Iris pigment epithelial cell (primary cell): ENCODE measurements around the gene PCDH15.

Source experiments
- DNase-seq: peaks from one replicate; pipeline ENCODE4 v3.0.0-alpha.2; 2011; ENCODE audit warnings: low read depth

The PCDH15 gene

DNA sequence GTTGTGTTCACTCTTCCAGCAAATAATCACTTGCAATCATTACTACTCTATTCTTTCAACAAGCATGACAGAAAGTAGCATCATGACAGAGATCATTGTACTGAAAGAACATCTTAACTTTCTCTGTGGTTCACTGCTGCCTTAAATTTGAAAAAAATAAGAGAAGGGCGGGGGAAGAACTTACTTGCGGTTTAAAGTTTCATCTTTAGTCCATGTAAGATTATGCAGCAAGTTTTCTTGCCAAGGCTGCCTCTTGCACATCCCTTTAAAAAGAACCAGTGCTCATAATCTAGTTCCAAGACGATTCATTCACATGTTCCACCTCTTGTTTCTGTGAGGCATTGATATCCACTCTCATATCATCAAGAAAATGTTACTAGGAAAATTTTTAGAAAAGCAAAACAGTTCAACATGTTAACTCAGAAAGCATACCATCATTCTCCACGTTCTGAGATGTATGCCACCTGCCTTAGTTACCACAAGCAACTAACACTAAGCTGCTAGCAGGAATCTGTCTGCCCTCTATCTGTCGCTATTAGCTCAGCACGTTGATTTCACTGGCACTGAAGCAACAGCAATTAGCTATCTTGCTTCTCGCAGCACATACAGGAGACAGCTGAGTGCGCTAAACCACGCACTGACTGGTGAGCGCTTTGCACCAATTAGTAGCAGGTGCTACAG, at the start of gene PCDH15:
TSS of gene PCDH15 (minus strand) at position 491 of the 681 bp plus-strand sequence. CDS start 136,969 bp downstream, outside the sequence.
- peak; percentile 5 for DNase-seq

GRCh38 chr10:54843932-54844331, 42.9 kb upstream of the PCDH15 start:
- DNase-seq, result no peak

- no peak for DNase-seq
Observed at GRCh38 chr10:54843085-54843646, 42.1 kb upstream of the PCDH15 start.

DNA sequence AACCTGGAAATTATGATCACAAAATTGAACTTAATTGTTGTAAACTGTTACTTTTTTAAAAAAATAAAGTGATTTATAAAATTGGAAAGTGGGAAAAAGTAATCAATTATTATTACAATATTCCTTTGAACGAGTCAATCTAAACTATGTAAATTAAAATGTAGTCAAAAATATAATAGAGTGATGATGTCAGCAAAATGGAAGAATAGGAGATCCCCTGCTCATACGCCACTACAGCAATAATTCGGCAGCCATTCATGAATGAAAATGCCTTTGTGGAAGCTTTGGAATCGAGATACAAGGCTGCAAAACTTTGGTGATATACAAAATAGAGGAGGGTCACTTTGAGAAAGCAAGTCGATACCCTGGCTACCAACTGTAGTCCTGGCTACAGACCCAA, 36.4 kb upstream of the PCDH15 start:
- DNase-seq, result no peak

- DNase-seq, result no peak
Observed at GRCh38 chr10:54833029-54833428, 32.0 kb upstream of the PCDH15 start.

- DNase-seq, result no peak
Observed at GRCh38 chr10:54826994-54827560, 26.0 kb upstream of the PCDH15 start.

- DNase-seq, result no peak
Observed at GRCh38 chr10:54815583-54815982, 14.6 kb upstream of the PCDH15 start.

DNA sequence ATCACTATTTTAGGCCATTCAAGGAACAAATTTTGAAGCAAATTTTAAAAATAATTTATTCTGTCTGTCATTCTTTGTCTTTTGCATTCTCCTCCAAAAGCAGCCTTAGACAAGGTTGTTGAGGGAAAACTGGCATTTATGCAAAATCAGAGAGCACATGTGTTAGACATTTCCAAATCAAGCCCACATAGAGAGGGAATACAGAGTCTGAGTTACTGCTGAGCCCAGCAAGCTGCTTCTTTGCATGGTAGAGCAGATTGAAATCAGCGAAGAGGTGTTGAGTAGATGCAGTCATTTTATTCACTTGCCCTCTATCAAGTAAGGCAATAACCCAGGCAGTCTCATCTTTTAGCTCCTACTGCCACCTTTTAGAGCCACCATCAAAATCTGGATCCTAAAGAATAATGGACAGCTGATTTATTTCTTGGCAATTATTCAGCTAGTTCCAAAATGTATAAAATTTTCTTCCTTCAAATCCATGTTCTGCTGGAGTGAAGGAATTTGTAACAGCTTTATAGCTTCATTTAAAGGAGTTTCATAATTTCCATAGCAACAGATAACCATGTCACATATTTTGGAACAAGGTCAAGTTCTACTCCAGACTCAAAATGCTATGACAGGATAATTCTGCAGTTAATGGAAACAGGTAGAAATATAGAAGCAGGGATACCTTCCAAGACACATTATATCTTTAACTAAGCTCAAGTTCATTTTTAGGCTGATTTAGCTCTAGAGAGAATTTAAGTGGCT, 7.3 kb upstream of the PCDH15 start:
- DNase-seq, result no peak

GRCh38 chr10:54799506-54799905, 1.5 kb downstream of the PCDH15 start:
- DNase-seq, result no peak

GRCh38 chr10:54797636-54798321, 3.3 kb downstream of the PCDH15 start:
- peak; percentile 11 for DNase-seq

DNA sequence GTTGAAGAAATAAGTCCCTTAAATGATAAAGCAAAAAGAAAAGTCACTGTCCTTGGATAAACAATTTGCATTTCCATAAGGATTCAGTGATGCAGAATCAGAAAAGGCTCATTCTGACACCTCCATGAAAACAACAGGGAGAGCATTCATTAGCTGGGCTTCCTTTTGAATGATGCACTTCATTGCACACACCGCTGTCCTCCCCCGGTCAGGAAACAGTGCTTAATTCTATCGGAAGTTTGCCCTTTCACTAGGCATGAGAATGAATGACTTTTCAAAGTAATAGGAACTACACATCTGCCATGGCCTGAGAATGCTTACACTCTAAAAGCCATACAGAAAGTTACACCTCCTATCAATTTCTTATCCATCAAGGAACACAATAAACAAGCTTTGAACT, 4.2 kb downstream of the PCDH15 start:
- DNase-seq, result no peak

DNA sequence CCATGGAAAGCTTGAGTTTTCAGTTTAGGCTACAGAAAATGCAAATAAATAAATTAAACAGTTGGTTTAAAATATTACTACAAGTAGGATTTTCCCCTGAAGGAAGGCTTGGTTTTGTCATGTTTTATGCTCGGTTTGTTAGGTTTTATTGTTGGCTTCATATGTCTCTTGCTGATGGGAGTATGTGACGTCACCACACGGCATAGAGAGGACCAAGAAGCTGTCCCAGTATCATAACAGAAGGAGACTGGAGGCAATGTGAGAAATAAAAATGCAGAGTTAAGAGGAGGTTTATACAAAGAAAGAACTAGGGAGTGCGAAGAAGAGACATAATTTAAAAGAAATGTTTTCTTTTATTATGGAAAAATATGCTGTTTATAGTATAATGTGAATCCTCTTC, 24.4 kb downstream of the PCDH15 start:
- DNase-seq, result no peak

DNA sequence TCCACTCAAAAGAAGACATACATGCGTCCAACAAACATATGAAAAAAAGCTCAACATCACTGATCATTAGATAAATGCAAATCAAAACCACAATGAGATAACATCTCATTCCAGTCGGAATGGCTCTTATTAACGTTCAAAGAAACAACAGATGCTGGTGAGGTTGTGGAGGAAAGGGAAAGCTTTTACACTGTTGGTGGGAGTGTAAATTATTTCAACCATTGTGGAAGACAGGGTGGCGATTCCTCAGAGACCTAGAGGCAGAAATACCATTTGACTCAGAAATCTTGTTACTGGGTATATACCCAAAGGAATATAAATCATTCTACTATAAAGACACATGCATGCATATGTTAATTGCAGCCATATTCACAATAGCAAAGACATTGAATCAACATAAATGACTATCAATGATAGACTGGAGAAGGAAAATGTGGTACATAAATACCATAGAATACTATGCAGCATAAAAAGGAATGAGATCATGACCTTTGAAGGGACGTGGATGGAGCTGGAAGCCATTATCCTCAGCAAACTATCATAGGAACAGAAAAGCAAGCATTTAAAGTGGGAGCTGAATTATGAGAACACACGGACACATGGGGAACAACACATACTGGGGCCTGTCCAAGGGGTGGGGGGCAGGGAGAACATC, 28.4 kb downstream of the PCDH15 start:
- no peak for DNase-seq

DNA sequence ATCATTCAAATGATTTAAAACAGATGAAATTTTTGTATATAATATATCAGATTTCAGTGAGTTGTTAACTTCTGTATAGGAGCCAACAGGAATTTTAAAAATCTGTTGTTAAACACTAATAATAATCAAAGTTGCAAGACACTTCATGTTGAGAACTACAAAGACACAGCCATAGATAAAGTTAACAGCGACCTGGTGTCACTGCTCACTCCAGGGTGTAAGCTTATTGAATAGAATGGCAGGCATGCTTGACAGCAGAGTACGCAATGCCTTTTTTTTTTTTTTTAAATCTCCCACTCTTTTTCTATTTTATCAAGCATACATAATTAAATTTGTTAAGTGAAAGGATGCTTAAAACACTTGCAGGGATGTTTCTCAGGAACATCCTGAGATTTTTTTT, 32.0 kb downstream of the PCDH15 start:
- DNase-seq, result no peak

- no peak for DNase-seq
Observed at GRCh38 chr10:54758791-54759190, 42.2 kb downstream of the PCDH15 start.

- no peak for DNase-seq
Observed at GRCh38 chr10:54749623-54750022, 51.4 kb downstream of the PCDH15 start.

- no peak for DNase-seq
Observed at GRCh38 chr10:54745436-54745835, 55.6 kb downstream of the PCDH15 start.

- no peak for DNase-seq
Observed at GRCh38 chr10:54742416-54742815, 58.6 kb downstream of the PCDH15 start.

GRCh38 chr10:54728511-54728910, 72.5 kb downstream of the PCDH15 start:
- no peak for DNase-seq

- no peak for DNase-seq
Observed at GRCh38 chr10:54722075-54722474, 79.0 kb downstream of the PCDH15 start.

- no peak for DNase-seq
Observed at GRCh38 chr10:54710918-54711317, 90.1 kb downstream of the PCDH15 start.

- DNase-seq, result no peak
Observed at GRCh38 chr10:54708591-54708990, 92.4 kb downstream of the PCDH15 start.
